Measurements from ENCODE around the gene TGM3.

TGM3 gene

DNA sequence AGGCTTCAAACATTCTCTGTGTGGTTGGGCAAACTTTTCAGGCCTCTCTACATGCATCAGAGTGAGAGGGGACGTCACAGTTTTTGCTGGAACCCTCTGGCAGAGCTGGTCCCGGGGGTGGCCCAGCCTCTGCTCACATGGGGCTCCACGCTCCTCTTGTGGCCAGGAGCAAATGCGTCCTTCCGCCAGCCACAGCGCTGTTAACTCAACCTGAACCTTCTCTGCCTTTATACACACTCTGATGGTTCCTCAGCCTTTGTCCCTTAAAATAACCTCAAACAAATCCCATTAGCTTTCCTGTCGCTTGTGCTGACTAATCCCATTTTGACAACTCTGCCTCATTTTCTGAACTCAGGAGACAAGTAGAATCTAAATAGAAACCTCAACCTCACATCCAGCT, 45.5 kb downstream of the TGM3 start:
- DNase-seq, result no peak

DNA sequence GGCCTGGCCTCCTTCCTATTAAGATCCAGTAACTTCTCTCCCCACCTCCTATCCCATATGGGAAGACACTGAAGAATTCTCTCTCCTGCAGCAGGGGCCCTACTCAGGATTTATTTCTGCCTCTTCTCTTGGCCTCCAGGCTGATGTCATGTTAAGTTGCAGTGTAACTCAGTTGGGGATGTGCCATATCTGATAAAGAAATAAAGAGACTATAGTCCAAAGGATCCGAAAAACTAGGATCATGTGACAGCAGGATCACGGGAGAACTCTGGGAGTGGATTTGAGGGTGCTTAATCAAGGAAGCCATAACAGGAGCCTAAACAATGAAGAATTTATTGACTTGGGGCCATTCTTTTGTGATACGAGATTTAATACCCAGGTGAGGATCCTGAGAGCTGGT, 46.4 kb downstream of the TGM3 start:
- no peak for DNase-seq

DNA sequence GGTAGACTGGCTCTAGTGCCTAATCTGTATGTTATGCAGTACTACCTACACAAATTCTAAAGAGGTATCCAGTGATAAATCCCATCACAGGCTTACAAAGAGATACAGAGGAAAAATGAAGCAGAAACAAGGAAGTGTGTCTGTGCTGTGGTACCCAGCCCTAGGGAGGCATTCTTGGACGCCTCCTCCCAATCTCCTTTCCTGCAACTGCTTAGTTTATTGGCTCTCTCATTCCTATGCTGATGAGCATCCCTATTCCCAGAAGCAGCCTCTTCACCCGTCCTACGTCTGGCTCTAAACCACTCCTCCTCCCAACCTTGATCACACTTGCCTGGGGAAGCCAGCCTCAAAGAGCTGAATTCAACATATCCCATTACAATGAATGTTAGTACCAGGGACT, 50.4 kb downstream of the TGM3 start:
- DNase-seq, result no peak

DNA sequence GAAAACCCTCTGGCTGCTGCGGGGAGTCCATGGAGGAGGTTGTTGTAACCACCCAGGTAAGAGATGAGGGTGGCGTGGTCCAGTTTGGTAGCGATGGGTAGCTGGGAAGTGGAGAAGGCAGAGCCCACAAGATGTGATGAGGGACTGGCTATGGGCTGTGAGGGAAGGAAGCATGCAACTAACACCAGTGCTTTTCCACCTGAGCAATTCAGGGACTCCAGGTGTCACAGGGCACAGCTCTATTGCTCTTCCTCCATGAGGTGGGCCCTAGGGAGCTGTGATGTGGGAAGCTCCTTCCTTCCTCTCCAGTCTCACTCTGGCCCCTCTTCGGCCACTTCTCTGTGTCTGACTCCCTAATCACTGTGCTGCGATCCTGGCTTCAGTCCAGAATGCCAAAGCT, 52.5 kb downstream of the TGM3 start:
- no peak for DNase-seq

DNA sequence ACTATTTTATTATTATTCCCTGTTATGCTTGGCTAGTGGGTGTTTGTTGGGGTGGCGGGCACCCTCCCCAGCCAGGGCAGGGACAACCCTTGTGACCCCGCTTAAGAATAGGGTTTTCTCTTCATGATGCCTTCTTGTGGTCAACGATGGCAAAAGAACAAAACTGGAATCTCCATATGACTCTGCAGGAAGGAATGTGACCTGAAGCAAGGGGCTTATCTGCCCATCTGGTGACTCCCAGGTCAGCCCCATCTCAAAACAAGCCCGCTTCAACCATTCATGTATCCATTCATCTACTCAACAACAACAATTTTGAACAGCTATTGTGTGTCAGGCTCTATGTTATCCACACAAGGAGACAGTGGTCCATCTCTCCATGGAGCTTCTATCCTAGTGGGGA, 54.0 kb downstream of the TGM3 start:
- no peak for DNase-seq

DNA sequence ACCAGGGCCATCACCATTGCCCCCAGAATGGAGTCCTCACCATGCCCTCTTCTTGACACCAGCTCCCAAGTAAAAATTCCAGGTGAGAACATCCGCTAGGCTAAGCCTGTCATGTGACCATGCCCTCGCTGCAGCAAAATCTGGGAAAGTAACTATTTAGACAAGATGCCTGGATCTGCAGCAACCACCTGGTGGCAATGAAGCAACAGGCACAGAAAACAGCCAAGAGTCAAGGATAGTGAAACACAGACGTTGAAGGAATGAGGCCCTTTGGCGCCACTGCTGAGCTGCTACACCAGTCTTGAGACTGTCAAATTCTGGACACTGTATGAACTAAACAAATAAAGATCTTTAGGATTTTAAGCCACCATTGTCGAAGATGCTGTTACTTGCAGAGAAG, 54.8 kb downstream of the TGM3 start:
- DNase-seq, result no peak

DNA sequence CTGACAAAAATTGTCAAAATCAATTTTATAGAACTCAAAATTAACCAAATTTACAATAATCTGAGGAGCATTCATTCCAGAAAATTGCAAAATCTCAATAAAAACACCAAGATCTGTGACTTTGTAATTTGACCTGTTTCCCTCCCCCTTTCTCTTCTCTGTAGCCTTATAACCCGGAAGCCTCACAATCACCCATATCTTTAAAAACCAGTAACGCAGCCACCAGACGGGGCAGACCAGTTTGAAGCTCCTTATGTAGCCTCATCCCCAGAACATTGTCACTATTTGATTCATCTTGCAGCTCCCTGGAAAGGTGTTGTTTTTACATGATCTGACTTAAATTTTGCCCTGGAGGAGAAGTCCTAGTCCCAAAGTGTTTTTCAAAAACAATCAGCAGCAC, 57.4 kb downstream of the TGM3 start:
- DNase-seq, result no peak

DNA sequence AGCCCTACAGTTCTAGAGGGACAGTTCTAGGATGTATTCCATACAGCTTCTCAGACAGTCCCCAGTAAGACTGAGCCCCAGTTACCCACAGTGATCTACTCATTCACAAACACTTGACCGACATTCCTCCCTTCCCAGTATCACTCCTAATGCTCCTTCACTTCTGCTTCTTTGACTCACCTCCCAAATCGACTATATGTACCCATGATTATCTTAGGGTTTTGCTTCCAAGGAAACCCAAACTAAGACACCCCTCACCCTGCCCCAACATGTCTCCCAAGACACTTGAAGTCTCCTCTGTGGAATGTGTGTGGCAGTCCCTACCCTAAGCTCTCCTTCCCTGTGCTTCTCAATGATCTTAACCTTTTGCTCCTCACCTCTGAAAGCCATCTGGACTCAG, 61.3 kb downstream of the TGM3 start:
- no peak for DNase-seq

DNA sequence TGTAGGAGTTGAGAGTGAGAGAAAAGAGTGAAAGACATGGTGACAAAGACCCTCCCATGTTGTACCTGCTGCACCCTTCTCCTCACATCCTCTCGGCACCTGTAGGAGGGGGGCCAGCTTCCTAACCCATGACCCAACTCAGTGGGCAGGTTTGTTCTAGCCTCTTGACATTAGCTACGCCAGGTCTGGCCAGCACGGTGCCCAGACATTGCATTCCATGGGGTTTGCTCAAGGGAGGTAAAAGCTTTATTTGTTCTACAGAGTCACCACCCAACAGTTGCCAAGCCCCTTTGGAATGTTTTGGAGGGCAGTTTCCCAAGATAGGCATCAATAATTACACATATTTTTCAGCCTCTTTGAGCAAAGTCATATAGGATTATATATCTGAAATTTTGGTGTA, 62.2 kb downstream of the TGM3 start:
- DNase-seq, result no peak

DNA sequence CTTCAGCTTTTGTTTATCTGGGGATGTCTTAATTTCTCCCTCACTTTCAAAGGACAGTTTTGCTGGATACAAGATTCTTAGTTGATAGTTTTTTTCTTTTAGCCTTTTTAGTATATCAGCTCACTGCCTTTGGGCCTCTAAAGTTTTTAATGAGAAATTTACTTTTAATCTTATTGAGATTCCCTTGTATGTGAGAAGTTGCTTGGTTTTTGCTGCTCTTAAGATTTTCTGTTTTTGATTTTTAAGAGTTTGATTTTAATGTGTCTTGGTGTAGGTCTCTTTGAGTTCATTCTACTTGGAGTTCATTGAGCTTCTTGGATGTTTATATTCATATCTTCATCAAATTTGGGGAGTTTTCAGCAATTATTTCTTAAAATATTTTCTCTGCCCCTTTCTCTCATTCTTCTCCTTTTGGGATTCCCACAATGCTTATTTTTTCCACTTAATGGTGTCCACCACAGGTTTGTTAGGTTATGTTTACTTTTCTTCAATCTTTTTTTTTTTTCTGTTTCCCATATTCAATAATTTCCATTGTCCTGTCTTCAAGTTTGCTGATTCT, 65.3 kb downstream of the TGM3 start:
- no peak for DNase-seq

DNA sequence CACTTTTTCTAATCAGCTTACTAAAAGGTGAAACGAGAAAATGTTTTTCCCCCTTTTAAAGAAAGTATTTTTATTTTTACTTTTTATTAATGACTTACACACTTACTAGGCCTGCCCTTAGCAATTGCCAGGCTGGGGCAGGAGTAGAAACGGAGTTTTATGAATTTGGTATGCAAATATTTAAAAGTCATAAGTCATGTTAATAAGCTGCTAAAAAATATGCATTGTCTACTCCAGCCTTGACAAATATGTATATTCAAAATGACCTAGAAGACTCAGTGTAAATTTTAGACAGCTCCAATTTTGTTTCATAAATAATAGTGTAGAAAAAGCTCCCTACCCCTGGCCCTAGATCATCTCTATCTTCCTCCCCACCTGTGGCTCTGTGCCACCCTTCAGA, 67.4 kb downstream of the TGM3 start:
- DNase-seq, result no peak

DNA sequence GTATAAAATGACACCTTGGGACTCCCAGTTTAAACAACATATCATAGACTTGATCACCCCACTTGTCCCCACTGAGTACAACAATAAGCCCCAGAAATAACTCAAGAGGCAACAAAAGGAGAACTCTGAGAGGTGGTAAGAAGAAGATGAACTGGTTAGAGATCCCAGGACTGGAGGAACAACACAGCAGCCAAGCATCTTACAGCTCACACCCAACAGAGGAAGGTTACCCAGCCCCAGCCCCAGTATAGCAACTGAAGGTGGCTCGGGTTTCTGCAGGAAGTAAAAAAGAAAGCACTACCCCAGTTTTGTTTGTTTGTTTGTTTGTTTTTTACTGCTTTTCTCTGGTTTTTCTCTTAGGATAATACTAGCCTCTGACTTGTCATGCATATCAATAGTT, 67.8 kb downstream of the TGM3 start:
- no peak for DNase-seq

DNA sequence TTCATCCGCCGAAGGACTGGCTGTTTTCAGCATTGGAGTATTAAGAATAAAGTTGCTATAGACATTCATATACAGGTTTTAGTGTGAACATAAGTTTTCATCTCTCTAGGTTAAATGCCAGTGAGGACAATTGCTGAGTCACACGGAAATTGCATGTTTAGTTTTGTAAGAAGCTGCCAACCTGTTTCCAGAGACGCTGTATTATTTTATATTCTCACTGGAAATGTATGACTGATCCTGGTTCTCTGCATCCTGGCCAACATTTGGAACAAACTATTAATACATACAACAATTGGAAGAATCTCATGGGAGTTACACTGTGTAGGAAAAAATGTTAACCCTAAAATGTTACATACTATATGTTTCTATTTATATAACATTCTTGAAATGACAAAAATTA, 68.2 kb downstream of the TGM3 start:
- DNase-seq, result no peak

DNA sequence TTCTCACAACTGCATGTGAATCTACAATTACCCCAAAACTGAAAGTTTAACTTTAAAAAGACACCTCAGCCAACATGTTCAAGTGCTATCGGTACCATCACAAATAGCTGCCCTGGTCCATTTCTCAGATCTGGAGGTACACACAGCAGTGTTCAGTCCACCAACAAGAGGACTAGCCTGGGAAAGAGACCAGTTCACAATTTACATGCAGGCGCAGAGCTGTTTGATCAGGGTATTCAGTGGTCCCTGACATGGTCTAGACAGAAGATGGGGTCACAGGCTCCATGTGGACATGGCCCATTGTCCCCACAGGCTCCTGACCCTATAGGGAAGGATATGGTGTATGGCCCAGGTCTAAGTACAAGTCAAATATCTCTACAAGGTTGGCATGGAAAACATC, 69.3 kb downstream of the TGM3 start:
- no peak for DNase-seq

DNA sequence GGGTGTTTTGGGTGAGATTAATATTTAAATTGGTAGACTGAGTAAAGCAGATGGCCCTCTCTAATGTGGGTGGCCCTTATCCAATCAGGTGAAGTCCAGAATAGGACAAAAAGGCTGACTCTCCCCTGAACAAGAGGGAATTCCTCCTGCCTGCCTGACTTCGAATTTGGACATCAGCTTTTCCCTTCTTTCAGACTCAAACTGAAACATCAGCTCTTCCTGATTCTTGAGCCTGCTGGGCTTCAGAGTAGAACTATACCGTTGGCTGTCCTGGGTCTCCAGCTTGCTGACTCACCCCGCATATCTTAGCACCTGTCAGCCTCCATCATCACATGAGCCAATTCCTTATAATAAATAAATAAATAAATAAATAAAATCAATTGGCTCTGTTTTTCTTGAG, 69.9 kb downstream of the TGM3 start:
- no peak for DNase-seq

DNA sequence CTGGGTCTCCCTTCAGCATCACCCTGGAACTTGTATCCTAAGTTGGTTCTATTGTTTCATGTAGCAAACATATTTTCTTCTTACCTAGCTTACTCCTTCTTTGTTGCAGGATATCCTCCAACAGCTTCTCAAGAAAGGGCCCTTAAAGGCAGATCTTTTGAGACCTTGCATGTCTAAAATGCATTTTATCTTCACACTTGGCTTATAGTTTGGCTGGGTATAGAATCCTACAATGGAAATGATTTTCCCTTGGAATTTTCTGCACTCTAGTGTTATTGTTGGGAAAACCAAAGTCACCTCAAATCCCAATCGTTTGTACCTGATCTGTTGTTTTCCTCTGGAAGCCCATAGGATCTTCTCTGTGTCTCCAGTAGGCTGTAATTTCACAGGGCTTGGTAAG, 72.8 kb downstream of the TGM3 start:
- DNase-seq, result no peak

DNA sequence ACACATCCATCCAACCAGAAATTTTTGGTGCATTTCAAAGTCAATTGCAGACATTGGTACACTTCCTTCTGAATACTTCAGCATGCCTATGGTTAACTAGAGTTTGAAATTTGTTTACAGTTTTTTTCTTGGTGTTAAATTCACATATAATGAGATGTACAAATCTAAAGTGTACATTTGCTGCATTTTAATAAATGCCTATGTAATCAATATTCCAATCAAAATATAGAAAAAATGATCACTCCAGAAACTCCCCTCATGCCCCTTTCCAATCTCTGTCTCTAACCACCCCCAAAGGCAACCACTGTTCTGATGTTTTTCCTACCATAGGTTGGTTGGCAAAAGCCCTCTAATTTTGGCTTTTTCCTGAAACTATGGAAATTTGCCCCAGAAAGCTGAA, 77.3 kb downstream of the TGM3 start:
- DNase-seq, result no peak

DNA sequence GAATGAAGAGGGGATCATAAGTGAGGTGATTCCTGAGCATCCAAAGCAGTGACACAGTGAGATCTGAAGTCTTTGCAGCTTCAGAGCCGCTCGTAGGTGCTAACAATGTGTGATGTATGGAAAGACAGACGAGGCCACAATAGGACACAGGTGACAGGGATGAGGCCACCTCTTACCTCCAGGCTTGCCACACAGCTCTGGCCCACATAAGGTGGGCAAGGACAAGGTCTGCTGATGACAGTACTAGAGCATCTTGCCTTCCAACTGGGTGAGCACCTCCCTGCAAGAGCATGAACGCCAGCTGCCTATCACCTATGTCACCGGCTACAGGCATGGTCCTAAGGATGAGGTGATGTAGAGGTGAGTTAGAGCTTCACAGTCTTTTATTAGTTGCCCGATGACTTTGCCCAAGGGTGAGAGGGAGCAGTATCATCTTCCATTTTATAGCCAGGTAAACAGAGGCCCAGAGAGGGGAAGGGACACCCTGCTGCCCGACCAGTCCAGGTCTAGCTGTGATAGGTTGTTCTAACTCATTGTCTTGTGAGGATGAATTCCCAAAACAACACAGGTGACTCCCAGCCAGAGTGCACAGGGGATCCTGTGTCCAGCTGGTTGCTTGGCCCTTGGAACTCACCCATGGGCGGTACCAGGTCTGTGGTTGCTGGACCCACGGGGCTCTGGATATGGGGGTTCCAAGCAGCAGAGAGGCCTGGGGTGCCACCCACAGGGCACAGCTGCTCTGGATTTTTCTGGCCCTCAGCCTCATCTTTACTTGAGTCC, 78.7 kb downstream of the TGM3 start:
- no peak for DNase-seq

DNA sequence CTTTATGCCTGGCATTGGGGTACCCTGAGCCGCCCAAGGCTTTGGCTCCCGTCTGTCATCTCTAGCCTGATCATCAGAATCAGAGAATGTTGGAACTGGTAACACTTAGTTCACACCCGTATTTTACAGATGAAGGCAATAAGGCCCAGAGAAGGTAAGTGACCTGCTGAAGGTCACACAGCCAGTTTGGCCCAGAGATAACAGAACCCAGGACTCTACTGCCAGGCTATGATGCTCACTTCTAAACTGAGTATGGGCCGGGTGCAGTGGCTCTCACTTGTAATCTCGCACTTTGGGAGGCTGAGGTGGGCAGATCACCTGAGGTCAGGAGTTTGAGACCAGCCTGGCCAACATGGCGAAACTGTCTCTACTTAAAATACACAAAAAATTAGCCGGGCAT, 83.1 kb downstream of the TGM3 start:
- no peak for DNase-seq

DNA sequence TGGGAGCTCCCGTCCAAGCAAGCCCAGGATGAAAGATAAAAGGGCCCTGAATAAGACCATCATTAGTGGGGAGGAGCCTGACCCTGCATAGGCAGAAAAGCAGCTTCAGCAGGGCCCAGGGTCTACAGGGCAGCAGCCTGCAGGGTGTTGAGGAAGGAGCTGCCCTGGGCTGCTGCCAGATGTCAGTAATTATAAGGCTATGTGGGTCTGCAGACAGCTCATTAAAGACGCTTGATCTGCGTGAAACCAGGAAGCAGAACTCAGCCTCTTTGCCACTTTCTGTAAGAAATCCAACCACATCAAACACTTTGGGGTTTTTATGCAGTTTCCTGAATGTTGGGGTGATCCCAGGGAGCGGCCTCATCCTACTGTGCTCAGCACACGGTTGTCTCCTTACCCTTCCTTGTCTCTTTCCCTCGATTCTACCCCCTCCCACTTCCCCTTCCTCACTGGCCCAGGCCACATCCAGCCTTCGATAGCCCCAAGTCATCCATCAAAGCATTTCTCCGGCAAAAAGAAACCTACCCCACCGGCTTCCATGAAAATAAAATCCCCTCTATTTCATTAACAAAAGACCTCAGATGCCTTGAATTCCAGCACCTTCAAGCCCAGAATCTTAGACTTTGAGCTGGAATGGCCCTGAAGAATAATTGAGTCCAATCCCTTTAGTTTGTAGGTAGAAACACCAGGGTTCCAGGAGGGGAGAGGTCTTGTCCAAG, 83.9 kb downstream of the TGM3 start:
- no peak for DNase-seq

DNA sequence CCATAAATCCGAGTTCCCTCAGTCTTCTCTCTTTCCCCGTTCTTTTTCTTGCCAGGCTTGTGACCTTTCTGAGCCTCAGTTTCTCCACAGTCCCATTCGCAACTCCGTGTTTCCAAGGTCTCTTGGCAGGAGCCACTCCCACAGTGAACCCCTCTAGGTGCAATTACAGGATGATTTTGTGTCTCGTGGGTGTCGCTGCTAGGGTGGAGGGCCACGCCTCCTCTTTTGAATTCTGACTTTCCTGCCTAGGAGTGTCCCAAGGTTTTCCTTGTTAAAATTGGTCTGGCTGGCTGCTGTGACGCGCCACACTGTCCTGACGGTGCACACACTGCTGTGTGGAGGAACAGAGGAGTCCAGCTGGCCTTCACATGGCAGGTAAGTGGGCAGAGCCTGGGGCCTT, 84.8 kb downstream of the TGM3 start, which contains the start of gene TGM6:
Gene TGM6 (plus strand): TSS at position 301 of the 400 bp plus-strand sequence. CDS start 68 bp downstream, at position 369.
- no peak for DNase-seq

DNA sequence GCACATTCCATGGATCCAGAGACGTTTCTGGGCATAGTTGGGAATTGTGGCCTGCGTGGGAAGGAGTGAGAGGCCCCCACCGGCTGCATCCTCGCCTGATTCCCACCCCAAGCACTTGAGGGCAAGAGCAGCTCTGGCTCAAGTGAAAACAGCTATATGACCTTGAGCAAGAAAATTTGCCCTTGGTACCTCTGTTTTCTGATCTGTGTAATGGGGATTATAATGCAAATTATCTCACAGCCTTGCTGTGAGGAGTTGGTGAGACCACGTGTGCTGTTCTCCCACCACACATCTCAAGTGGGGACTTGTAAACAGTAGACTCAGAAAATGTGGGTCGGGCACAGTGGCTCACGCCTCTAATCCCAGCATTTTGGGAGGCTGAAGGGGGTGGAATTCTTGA, 85.5 kb downstream of the TGM3 start:
- DNase-seq, result no peak

DNA sequence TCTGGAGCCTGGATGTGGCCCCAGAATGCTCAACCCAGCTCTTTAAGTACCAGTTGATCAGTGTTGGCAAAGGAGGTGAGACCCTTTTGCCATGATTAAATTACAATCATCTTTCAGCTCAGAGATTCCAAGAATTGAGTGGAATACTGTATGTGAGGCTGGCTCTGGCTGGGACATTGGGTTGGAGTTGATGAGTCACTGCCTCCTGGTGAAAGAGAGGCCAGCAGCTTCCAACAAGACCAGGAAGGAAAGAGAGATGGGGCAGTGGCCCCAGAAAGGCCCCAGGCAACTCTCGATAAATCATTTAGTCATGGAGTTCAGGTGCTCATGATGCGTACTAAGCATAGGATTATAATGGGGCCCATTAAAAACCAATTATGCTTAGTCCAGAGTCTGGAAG, 87.0 kb downstream of the TGM3 start:
- no peak for DNase-seq

DNA sequence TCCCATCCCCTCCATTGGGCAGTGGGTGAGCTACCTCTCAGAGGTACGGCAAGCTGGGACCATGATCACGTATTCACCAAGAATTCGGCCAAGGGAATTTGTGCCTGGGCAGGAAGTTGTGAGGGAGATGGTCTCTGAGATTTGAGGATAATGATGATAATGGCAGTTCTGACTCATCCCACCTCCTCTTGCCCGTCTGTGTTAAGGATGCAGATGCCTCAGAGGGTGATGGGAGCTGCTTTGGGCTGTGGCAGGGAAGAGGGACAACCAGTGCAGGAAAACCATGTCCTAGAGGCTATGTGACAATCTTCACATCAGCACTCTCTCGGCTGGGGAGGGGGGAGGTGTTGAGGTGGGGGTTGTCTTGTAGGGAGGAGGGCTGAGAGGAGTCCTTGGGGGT, 89.2 kb downstream of the TGM3 start:
- DNase-seq, result no peak

All from NCI-H2081 (cell line).